ENCODE data around the gene EMP2. TPM values are rescaled to one million over a fixed set of nuclear protein-coding genes. Genes with fewer than 3 reads are reported as not detected.
"Not testable (repeated sequence)": the region's sequence is repeated elsewhere in the genome, so short reads cannot be mapped to it uniquely, and the experiment has no call there.

The EMP2 gene
- total and polyA plus RNA-seq, 2 experiments from 2014 or later, result 29.1 to 93.4 TPM

DNA sequence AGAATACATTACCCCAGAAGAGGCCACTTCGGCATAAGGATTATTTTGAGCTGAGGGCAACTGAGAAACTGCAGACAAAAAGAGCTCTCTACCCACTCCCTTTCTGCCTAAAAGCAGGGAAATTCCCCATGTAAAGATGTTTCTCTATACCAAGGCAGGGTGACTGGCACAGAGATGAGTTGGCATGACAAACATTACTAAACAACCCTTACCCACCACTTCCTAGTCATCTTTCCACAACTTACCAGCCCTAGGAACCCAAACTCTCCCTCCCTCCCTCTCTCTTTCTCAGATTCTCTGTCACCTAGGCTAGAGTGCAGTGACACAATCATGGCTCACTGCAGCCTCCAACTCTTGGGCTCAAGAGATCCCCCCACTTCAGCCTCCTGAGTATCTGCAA, 68.6 kb downstream of the EMP2 start:
- no peaks in the 10 kb centered on the region for H3K27me3 ChIP-seq
- H3K36me3 ChIP-seq (replicated peaks; ENCODE audit: insufficient read depth, low read depth), result no peaks in the 10 kb centered on the region
- H2AFZ ChIP-seq, result no peak overlapping the region
- no peak overlapping the region for H3K4me3 ChIP-seq
- no peak overlapping the region for H3K4me2 ChIP-seq
- H3K27ac ChIP-seq, result no peak overlapping the region
- no peak for TF ChIP-seq EZH2phosphoT487 (IDR thresholded peaks at IDR 0.05; ENCODE audit: low read depth, severe bottlenecking, unreplicated experiment)
- no peak for TF ChIP-seq EZH2 (IDR thresholded peaks at IDR 0.05; ENCODE audit: borderline replicate concordance)
- no peak for TF ChIP-seq CTCF (IDR thresholded peaks at IDR 0.05; ENCODE audit: poor library complexity)
- H3K4me1 ChIP-seq (ENCODE audit: insufficient read depth), result peaks cover 11% of the 10 kb centered on the region
- no peaks in the 10 kb centered on the region for H4K20me1 ChIP-seq (ENCODE audit: insufficient read depth, poor library complexity, severe bottlenecking)
- no peak for DNase-seq (ENCODE audit: low spot score)
- WGBS (ENCODE audit: low lambda C conversion rate, missing lambda C conversion rate), result 96% methylated on average over 1 of the region's 1 CpG
- no peaks in the 10 kb centered on the region for H3K79me2 ChIP-seq
- no peaks in the 10 kb centered on the region for H3K9me2 ChIP-seq (replicated peaks; ENCODE audit: insufficient read depth)
- no peaks in the 10 kb centered on the region for H3K9me3 ChIP-seq (ENCODE audit: low read depth)

GRCh38 chr16:10510279-10510678, 70.1 kb downstream of the EMP2 start:
- TF ChIP-seq EZH2 (IDR thresholded peaks at IDR 0.05; ENCODE audit: borderline replicate concordance) (no peak), CTCF (IDR thresholded peaks at IDR 0.05; ENCODE audit: poor library complexity) (no peak), EZH2phosphoT487 (IDR thresholded peaks at IDR 0.05; ENCODE audit: low read depth, severe bottlenecking, unreplicated experiment) (no peak)
- DNase-seq (ENCODE audit: low spot score), result no peak
- Histone ChIP-seq H3K27me3 (no peaks in the 10 kb centered on the region), H3K9me2 (replicated peaks; ENCODE audit: insufficient read depth) (no peaks in the 10 kb centered on the region), H3K79me2 (no peaks in the 10 kb centered on the region), H3K4me1 (ENCODE audit: insufficient read depth) (peaks cover 11% of the 10 kb centered on the region), H2AFZ (no peak overlapping the region), H3K27ac (no peak overlapping the region), H3K9me3 (ENCODE audit: low read depth) (no peaks in the 10 kb centered on the region), H4K20me1 (ENCODE audit: insufficient read depth, poor library complexity, severe bottlenecking) (no peaks in the 10 kb centered on the region), H3K4me3 (no peak overlapping the region), H3K4me2 (no peak overlapping the region), H3K36me3 (replicated peaks; ENCODE audit: insufficient read depth, low read depth) (no peaks in the 10 kb centered on the region)
- 86% methylated on average over 1 of the region's 2 CpGs for WGBS (ENCODE audit: low lambda C conversion rate, missing lambda C conversion rate)

DNA sequence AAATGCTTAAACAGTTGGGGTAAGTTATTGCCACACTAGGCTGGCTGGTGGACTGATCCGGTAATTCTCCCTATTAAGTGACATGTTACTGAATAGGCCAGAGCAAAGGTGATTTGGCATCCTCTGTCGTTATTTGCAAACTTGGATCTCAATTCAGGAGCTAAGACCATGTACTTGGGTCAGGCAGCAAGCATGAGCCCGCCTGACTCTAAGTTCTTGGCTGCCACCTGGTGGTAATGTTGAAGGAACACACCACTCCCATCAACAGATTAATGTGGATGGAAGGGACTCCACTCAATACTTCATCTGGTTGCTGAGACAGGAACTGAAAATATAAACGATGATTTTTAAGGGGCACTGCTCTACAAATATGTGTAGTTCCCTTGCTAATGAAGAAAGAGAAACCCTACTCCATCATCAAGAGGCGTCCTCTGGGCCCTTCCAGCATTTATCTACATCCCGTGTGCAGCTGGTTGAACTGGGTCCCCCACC, 70.8 kb downstream of the EMP2 start:
- H3K4me2 ChIP-seq, result no peak overlapping the region

DNA sequence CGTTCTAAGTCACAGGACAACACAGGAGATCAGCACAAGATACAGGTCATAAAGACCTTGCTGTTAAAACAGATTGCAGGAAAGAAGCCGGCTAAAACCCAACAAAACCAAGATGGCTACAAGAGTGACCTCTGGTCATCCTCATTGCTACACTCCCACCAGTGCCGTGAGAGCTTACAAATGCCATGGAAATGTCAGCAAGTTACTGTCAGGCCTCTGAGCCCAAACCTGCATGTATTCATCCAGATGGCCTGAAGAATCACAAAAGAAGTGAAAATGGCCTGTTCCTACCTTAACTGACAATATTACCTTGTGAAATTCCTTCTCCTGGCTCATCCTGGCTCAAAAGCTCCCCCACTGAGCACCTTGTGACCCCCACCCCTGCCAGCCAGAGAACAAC, 75.1 kb downstream of the EMP2 start:
- H3K27me3 ChIP-seq; H3K4me1 ChIP-seq (ENCODE audit: insufficient read depth); H2AFZ ChIP-seq; H4K20me1 ChIP-seq (ENCODE audit: insufficient read depth, poor library complexity, severe bottlenecking); H3K9me3 ChIP-seq (ENCODE audit: low read depth); H3K36me3 ChIP-seq (replicated peaks; ENCODE audit: insufficient read depth, low read depth); H3K79me2 ChIP-seq; H3K9me2 ChIP-seq (replicated peaks; ENCODE audit: insufficient read depth); H3K4me3 ChIP-seq; H3K4me2 ChIP-seq; DNase-seq (ENCODE audit: low spot score): not testable (repeated sequence)
- WGBS (ENCODE audit: low lambda C conversion rate, missing lambda C conversion rate), result 58% methylated on average over 3 of the region's 3 CpGs
- peak overlapping the region; percentile 18 for H3K27ac ChIP-seq

More for the DNA sequence above, 70.8 kb downstream of the EMP2 start:
- no peaks in the 10 kb centered on the region for H3K79me2 ChIP-seq
- WGBS (ENCODE audit: low lambda C conversion rate, missing lambda C conversion rate), result 23% methylated on average over 6 of the region's 6 CpGs
- H3K27ac ChIP-seq, result no peak overlapping the region
- no peaks in the 10 kb centered on the region for H3K27me3 ChIP-seq
- H3K9me2 ChIP-seq (replicated peaks; ENCODE audit: insufficient read depth), result no peaks in the 10 kb centered on the region
- no peak overlapping the region for H2AFZ ChIP-seq
- TF ChIP-seq EZH2phosphoT487 (IDR thresholded peaks at IDR 0.05; ENCODE audit: low read depth, severe bottlenecking, unreplicated experiment), result no peak
- TF ChIP-seq EZH2 (IDR thresholded peaks at IDR 0.05; ENCODE audit: borderline replicate concordance), result no peak
- peak; percentile 85 for TF ChIP-seq CTCF (IDR thresholded peaks at IDR 0.05; ENCODE audit: poor library complexity)
- peak; percentile 91 for DNase-seq (ENCODE audit: low spot score)
- H3K36me3 ChIP-seq (replicated peaks; ENCODE audit: insufficient read depth, low read depth), result no peaks in the 10 kb centered on the region
- H3K9me3 ChIP-seq (ENCODE audit: low read depth), result no peaks in the 10 kb centered on the region
- no peak overlapping the region for H3K4me3 ChIP-seq
- peaks cover 8% of the 10 kb centered on the region for H3K4me1 ChIP-seq (ENCODE audit: insufficient read depth)
- no peaks in the 10 kb centered on the region for H4K20me1 ChIP-seq (ENCODE audit: insufficient read depth, poor library complexity, severe bottlenecking)
